Breast epithelium (tissue), 4 donors: ENCODE results near the gene PORCN. TPM values are rescaled to one million over a fixed set of nuclear protein-coding genes. Genes with fewer than 3 reads are reported as not detected.

Source experiments
- DNase-seq, 2 donors: peaks; one replicate each; pipeline ENCODE4 v3.0.0-alpha.2; 2019; ENCODE audit warnings: low spot score in 2 of 2
- H3K27ac ChIP-seq, 2 donors: fragments of 200-600 bp; sonication (generic) in 1 of 2; one replicate each; pipeline ENCODE4 v1.5.1; 2016 to 2019; ENCODE audit warnings: mild to moderate bottlenecking in 1 of 2
- H3K27me3 ChIP-seq, 2 donors: fragments of 200-600 bp; sonication (generic) in 1 of 2; one replicate each; pipeline versions ENCODE4 v1.5.1 to v1.6.0; 2017 to 2019; ENCODE audit warnings: control low read depth in 1 of 2, mild to moderate bottlenecking in 1 of 2
- H3K36me3 ChIP-seq: fragments of 200-600 bp; one replicate; pipeline ENCODE4 v1.5.1; 2019
- H3K4me1 ChIP-seq, 2 donors: fragments of 200-600 bp; sonication (generic); one replicate each; pipeline ENCODE4 v1.5.1; 2016 to 2019; ENCODE audit warnings: control low read depth in 1 of 2
- H3K4me3 ChIP-seq, 3 donors: fragments of 200-600 bp; sonication (generic); 1 replicate in 2 of 3; 2 replicates in 1 of 3; pipeline ENCODE4 v1.5.1; 2016 to 2019; ENCODE audit warnings: mild to moderate bottlenecking in 3 of 3, moderate library complexity in 2 of 3
- H3K9me3 ChIP-seq, 2 donors: fragments of 200-600 bp; sonication (generic) in 1 of 2; one replicate each; pipeline ENCODE4 v1.5.1; 2016 to 2019; ENCODE audit warnings: control low read depth in 1 of 2
- CTCF ChIP-seq, 3 donors: fragments of 450-650 bp; IDR thresholded peaks; one replicate each; pipeline ENCODE4 v1.5.1; 2016 to 2017; ENCODE audit warnings: antibody characterized with exemption in 3 of 3, mild to moderate bottlenecking in 3 of 3, moderate library complexity in 3 of 3
- POLR2A ChIP-seq: fragments of 450-650 bp; IDR thresholded peaks from one replicate; pipeline ENCODE4 v1.6.1; 2016; ENCODE audit warnings: antibody characterized with exemption, mild to moderate bottlenecking, moderate library complexity
- POLR2AphosphoS5 ChIP-seq, 3 donors: sonication (generic); formaldehyde crosslinking; IDR thresholded peaks; one replicate each; pipeline ENCODE4 v1.6.1; 2017; ENCODE audit warnings: antibody characterized with exemption in 3 of 3
- intact Hi-C: fragments of 100-400 bp; cut with DNase I; formaldehyde crosslinking; loops from one replicate; pipeline ENCODE4 v1.15.1; 2023; ENCODE audit warnings: low total_unique reads
- total RNA-seq, 3 donors: library from RNA; depleted of rRNA; stranded (reverse); fragments of >200 nt; gene quantifications; one replicate each; pipeline ENCODE4 v1.1.0, GENCODE V29; 2016

The PORCN gene
- total RNA-seq, 3 donors from 2014 or later, result 12.1 to 22.1 (median 17.0) TPM

- Histone ChIP-seq H3K27ac (no peak overlapping the region), H3K4me1 (no peaks in the 10 kb centered on the region), H3K36me3 (no peaks in the 10 kb centered on the region), H3K4me3 (no peak overlapping the region), H3K9me3 (no peaks in the 10 kb centered on the region), H3K27me3 (peaks cover 0 to 10% of the 10 kb centered on the region in 2 donors)
- no peak for TF ChIP-seq POLR2A
- no peak for TF ChIP-seq CTCF (IDR thresholded peaks at IDR 0.05)
- TF ChIP-seq POLR2AphosphoS5 (IDR thresholded peaks at IDR 0.05), result no peak
- intact Hi-C loops, result no loop called here
- DNase-seq, result no peak
Measured at GRCh38 chrX:48531358-48531959, 22.7 kb downstream of the PORCN start.

GRCh38 chrX:48532161-48532560 lies 23.4 kb downstream of the PORCN start:
- H3K4me3 ChIP-seq, result no peak overlapping the region
- H3K9me3 ChIP-seq, result no peaks in the 10 kb centered on the region
- no peaks in the 10 kb centered on the region for H3K4me1 ChIP-seq
- no peaks in the 10 kb centered on the region for H3K36me3 ChIP-seq
- no peak overlapping the region for H3K27ac ChIP-seq
- intact Hi-C loops, result no loop called here
- peaks cover 0 to 4% of the 10 kb centered on the region in 2 donors for H3K27me3 ChIP-seq
- DNase-seq, result no peak
- TF ChIP-seq POLR2A, result no peak
- TF ChIP-seq CTCF (IDR thresholded peaks at IDR 0.05), result no peak
- TF ChIP-seq POLR2AphosphoS5 (IDR thresholded peaks at IDR 0.05), result no peak

- Histone ChIP-seq H3K4me1 (no peaks in the 10 kb centered on the region), H3K9me3 (no peaks in the 10 kb centered on the region), H3K4me3 (no peak overlapping the region), H3K36me3 (no peaks in the 10 kb centered on the region), H3K27ac (no peak overlapping the region), H3K27me3 (peaks cover 0 to 4% of the 10 kb centered on the region in 2 donors)
- intact Hi-C loops, result no loop called here
- TF ChIP-seq POLR2AphosphoS5 (IDR thresholded peaks at IDR 0.05) (no peak), CTCF (IDR thresholded peaks at IDR 0.05) (no peak), POLR2A (no peak)
- no peak for DNase-seq
Measured at GRCh38 chrX:48533165-48533564, 24.4 kb downstream of the PORCN start.

DNA sequence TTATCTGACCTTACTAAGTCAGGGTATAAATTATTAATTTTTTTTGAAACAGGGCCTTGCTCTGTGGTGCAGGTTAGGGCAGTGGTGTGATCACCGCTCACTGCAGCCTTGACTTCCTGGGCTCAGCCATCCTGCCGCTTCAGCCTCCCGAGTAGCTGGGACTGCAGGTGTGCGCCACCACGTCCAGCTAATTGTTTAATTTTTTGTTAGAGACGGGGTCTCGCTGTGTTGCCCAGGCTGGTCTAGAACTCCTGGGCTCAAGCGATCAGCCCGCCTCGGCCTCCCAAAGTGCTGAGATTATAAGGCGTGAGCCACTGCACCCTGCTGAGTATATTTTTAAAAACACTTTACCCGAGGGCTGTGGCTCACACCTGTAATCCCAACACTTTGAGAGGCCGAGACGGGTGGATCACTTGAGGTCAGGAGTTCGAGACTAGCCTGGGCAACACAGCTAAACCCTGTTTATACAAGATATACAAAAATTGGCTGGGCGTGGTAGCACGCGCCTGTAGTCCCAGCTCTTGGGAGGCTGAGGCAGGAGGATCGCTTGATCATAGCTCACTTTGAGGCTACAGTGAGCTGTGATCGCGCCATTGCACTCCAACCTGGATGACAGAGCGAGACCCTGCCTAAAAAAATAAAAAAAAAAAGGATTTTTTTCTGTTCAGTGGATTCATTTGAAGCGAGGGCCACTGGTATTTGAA lies 30.0 kb downstream of the PORCN start:
- Histone ChIP-seq H3K4me1 (no peaks in the 10 kb centered on the region), H3K27ac (peak overlapping the region; percentile 85 to 87), H3K9me3 (no peaks in the 10 kb centered on the region), H3K4me3 (peak overlapping the region; percentile 4 to 70 (median 69)), H3K27me3 (no peaks in the 10 kb centered on the region), H3K36me3 (no peaks in the 10 kb centered on the region)
- TF ChIP-seq CTCF (IDR thresholded peaks at IDR 0.05) (no peak), POLR2AphosphoS5 (IDR thresholded peaks at IDR 0.05) (no peak), POLR2A (no peak)
- no peak for DNase-seq
- intact Hi-C loops, result no loop called here

GRCh38 chrX:48539345-48540027 lies 30.7 kb downstream of the PORCN start, which contains the start of gene TBC1D25:
Gene TBC1D25 (plus strand): TSS chrX:48539714. CDS start chrX:48539798, 84 bp downstream.
- Histone ChIP-seq H3K9me3 (no peaks in the 10 kb centered on the region), H3K4me3 (peak within 1 kb of the TSS; percentile 62 to 70 (median 69)), H3K27ac (peak within 1 kb of the TSS; percentile 85 to 87), H3K4me1 (no peaks in the 10 kb centered on the region), H3K27me3 (no peaks in the 10 kb centered on the region), H3K36me3 (no peaks in the 10 kb centered on the region)
- intact Hi-C loops, result no loop called here
- DNase-seq, result peak; percentile 93 to 98
- TF ChIP-seq POLR2A (no peak), CTCF (IDR thresholded peaks at IDR 0.05) (peak in 2 of 3 donors; percentile 19 to 23), POLR2AphosphoS5 (IDR thresholded peaks at IDR 0.05) (peak; percentile 2 to 58 (median 50))
